Panc1 (cell line): ENCODE data around the gene PPM1N.

ENCODE experiments used
- CTCF ChIP-seq: fragments of 450-650 bp; IDR thresholded peaks from 2 replicates; pipeline ENCODE4 v1.5.1; 2017; ENCODE audit warnings: mild to moderate bottlenecking
- POLR2AphosphoS5 ChIP-seq: IDR thresholded peaks from 2 replicates; pipeline ENCODE4 v1.6.1; 2012; ENCODE audit warnings: mild to moderate bottlenecking, low read depth, low read length, moderate library complexity
- REST ChIP-seq, 2 experiments: IDR thresholded peaks; 2 replicates each; pipeline ENCODE4 v1.6.1; 2011 to 2012; ENCODE audit warnings: low read depth in 2 of 2, control low read depth in 1 of 2, low read length in 1 of 2, mild to moderate bottlenecking in 1 of 2, moderate library complexity in 1 of 2; ENCODE audit not compliant: insufficient read depth in 1 of 2
- SIN3A ChIP-seq: IDR thresholded peaks from 2 replicates; pipeline ENCODE4 v1.6.1; 2012; ENCODE audit warnings: low read depth, mild to moderate bottlenecking, low read length, moderate library complexity, borderline replicate concordance; ENCODE audit not compliant: insufficient read depth
- TCF7L2 ChIP-seq: IDR thresholded peaks from 2 replicates; pipeline ENCODE4 v1.6.1; 2011; ENCODE audit warnings: mild to moderate bottlenecking, low read depth, low read length, inconsistent platforms

GRCh38 chr19:45497791-45498190 is 452 bp upstream of the PPM1N start:
- no peak for TF ChIP-seq CTCF
- no peak for TF ChIP-seq TCF7L2
- TF ChIP-seq REST (IDR thresholded peaks at IDR 0.05; ENCODE audit: insufficient read depth in 1 of 2, low read depth in 2 of 2, low read length in 1 of 2): no peak
- TF ChIP-seq SIN3A: no peak
- TF ChIP-seq POLR2AphosphoS5: no peak
